WTC11 (cell line): ENCODE data around the gene VAV2.

Experiments
- ARID4B ChIP-seq: sonication (generic); formaldehyde crosslinking; IDR thresholded peaks from 2 replicates; pipeline ENCODE4 v1.8.0; 2023; ENCODE audit warnings: missing genetic modification reagents, mild to moderate bottlenecking, borderline replicate concordance
- CREM ChIP-seq: sonication (generic); formaldehyde crosslinking; IDR thresholded peaks from 2 replicates; pipeline ENCODE4 v1.8.1; 2022; ENCODE audit warnings: mild to moderate bottlenecking, missing genetic modification reagents, moderate library complexity
- CTCF ChIP-seq: fragments of 200-600 bp; IDR thresholded peaks from 2 replicates; pipeline ENCODE4 v1.8.0; 2022; ENCODE audit warnings: antibody characterized with exemption
- FOXJ3 ChIP-seq: sonication (generic); formaldehyde crosslinking; IDR thresholded peaks from 2 replicates; pipeline ENCODE4 v1.9.0; 2021; ENCODE audit warnings: missing genetic modification reagents, mild to moderate bottlenecking, borderline replicate concordance
- FOXK1 ChIP-seq: sonication (generic); formaldehyde crosslinking; IDR thresholded peaks from 2 replicates; pipeline ENCODE4 v1.8.0; 2022; ENCODE audit warnings: mild to moderate bottlenecking, moderate library complexity, missing genetic modification reagents
- GABPB1 ChIP-seq: sonication (generic); formaldehyde crosslinking; IDR thresholded peaks from 2 replicates; pipeline ENCODE4 v1.8.1; 2023; ENCODE audit warnings: mild to moderate bottlenecking, missing genetic modification reagents
- MAX ChIP-seq: sonication (generic); formaldehyde crosslinking; IDR thresholded peaks from 2 replicates; pipeline ENCODE4 v1.8.0; 2022; ENCODE audit warnings: mild to moderate bottlenecking, missing genetic modification reagents
- NR1H2 ChIP-seq: sonication (generic); formaldehyde crosslinking; IDR thresholded peaks from 2 replicates; pipeline ENCODE4 v1.9.0; 2021; ENCODE audit warnings: mild to moderate bottlenecking, moderate library complexity, missing genetic modification reagents
- RELA ChIP-seq: sonication (generic); formaldehyde crosslinking; IDR thresholded peaks from 2 replicates; pipeline ENCODE4 v1.8.1; 2022; ENCODE audit warnings: missing genetic modification reagents, mild to moderate bottlenecking, borderline replicate concordance
- SP1 ChIP-seq: sonication (generic); formaldehyde crosslinking; conservative IDR thresholded peaks from 2 replicates; pipeline ENCODE4 v1.8.1; 2022; ENCODE audit warnings: missing genetic modification reagents
- TCF7 ChIP-seq: sonication (generic); formaldehyde crosslinking; IDR thresholded peaks from 2 replicates; pipeline ENCODE4 v1.8.0; 2022; ENCODE audit warnings: mild to moderate bottlenecking, low read depth, missing genetic modification reagents, moderate library complexity
- TP53 ChIP-seq: sonication (generic); formaldehyde crosslinking; IDR thresholded peaks from 2 replicates; pipeline ENCODE4 v1.8.1; 2023; ENCODE audit warnings: mild to moderate bottlenecking, missing genetic modification reagents
- ZNF219 ChIP-seq: sonication (generic); formaldehyde crosslinking; IDR thresholded peaks from 2 replicates; pipeline ENCODE4 v1.8.0; 2023; ENCODE audit warnings: missing genetic modification reagents, mild to moderate bottlenecking, borderline replicate concordance

GRCh38 chr9:134007150-134007549, 15.0 kb upstream of the VAV2 start:
- no peak for TF ChIP-seq CTCF
- no peak for TF ChIP-seq TCF7
- no peak for TF ChIP-seq FOXK1
- no peak for TF ChIP-seq ZNF219 (CRISPR knock-in tag)
- no peak for TF ChIP-seq TP53 (CRISPR knock-in tag)
- TF ChIP-seq ARID4B (CRISPR knock-in tag): no peak
- no peak for TF ChIP-seq RELA (CRISPR knock-in tag)
- no peak for TF ChIP-seq NR1H2
- no peak for TF ChIP-seq SP1
- no peak for TF ChIP-seq FOXJ3
- TF ChIP-seq CREM (CRISPR knock-in tag): no peak
- TF ChIP-seq MAX (CRISPR knock-in tag): no peak
- TF ChIP-seq GABPB1 (CRISPR knock-in tag): no peak
